GM19193 (cell line): ENCODE results near the gene DPYSL5.

ENCODE experiments used
- POLR2A ChIP-seq: IDR thresholded peaks from 4 replicates; pipeline ENCODE4 v1.6.1; 2011; ENCODE audit not compliant: insufficient read depth, insufficient read length; ENCODE audit errors: extremely low read depth

Gene DPYSL5

DNA sequence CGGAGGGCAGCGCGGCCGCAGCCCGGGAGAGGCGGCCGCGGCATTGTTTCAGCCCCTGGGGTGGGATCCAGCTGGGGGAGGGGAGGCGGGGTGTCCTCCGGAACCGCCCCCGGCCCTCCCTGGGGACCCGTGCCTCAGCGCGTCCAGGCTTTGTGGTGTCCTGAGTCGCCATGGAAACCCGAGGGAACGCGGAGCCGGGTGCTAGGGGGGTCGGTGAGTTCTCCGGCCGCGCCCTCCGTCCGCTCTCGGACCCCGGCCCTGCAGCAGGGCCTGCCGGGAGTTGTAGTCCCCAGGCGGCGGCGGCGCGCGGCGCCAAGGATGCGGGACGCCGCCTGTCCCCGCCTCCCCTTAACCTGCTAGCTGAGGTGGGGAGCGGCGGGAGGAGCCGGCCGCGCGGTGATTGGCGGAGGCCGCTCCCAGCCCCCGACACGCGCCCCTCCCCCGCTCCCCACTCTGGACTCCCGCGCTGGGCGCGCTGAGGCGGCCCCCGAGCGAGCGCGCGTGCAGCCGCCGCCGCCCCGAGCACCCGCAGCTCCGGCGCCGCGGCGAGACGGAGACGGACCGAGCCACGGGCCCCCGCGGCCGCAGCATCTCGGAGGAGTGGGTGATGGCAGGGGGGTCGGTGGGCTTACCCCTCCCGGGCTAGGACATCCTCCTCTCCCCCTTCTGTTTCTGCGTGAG is at the start of gene DPYSL5:
TSS of gene DPYSL5 (plus strand) at position 478 of the 681 bp plus-strand sequence. CDS start 50,368 bp downstream, outside the sequence.
- TF ChIP-seq POLR2A: no peak

GRCh38 chr2:26801328-26801727 is 46.6 kb upstream of the DPYSL5 start:
- no peak for TF ChIP-seq POLR2A

- TF ChIP-seq POLR2A: no peak
Observed at GRCh38 chr2:26801796-26802195, 46.1 kb upstream of the DPYSL5 start.

- no peak for TF ChIP-seq POLR2A
Observed at GRCh38 chr2:26805241-26805676, 42.7 kb upstream of the DPYSL5 start.

DNA sequence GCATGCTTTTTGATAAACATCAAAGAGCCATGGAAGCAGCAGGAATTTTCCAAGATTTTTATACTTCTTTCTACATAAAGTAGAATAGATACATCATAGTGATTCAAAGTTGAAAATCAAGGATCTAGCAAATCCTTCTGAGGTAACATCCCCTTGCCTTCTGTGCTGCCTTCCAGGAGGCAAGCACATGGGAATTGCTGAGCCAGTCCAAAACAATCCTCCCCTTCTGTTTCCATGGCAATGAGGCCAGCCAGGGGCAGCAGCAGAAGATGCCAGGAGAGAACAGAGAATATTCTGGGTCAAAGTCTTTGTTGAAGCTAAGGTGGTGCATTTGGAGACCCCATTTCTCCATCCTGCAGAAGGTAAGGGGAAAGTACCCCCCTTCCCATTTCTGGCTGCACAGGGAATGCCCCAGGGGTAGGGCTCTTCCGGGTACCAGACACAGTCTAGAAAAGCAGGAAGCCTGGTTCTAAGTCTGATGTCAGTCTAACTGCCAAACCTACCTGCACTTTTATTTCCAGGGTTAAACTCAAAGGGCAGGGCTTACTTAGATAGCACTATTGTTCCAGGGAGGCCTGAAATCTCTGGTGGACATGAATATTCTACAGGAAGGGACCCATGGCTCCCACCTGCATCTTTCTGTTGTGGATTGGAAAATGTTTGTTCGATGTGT is 40.0 kb upstream of the DPYSL5 start:
- TF ChIP-seq POLR2A: no peak

DNA sequence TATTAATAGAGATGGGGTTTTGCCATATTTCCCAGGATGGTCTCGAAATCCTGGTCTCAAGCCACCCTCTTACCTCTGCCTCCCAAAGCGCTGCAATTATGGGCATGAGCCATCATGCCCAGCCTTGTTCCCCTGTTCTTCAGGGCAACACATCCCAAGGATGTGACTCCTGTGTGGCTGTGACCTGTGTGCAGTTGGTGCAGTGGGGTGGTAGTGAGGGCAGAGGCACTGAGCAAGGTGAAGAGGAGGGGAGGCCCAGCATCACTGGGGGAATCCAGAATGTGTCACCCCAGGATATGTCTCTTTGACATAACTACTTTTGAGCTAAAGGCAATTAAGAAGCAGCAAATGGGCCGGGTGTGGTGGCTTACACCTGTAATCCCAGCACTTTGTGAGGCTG is 38.7 kb upstream of the DPYSL5 start:
- no peak for TF ChIP-seq POLR2A

DNA sequence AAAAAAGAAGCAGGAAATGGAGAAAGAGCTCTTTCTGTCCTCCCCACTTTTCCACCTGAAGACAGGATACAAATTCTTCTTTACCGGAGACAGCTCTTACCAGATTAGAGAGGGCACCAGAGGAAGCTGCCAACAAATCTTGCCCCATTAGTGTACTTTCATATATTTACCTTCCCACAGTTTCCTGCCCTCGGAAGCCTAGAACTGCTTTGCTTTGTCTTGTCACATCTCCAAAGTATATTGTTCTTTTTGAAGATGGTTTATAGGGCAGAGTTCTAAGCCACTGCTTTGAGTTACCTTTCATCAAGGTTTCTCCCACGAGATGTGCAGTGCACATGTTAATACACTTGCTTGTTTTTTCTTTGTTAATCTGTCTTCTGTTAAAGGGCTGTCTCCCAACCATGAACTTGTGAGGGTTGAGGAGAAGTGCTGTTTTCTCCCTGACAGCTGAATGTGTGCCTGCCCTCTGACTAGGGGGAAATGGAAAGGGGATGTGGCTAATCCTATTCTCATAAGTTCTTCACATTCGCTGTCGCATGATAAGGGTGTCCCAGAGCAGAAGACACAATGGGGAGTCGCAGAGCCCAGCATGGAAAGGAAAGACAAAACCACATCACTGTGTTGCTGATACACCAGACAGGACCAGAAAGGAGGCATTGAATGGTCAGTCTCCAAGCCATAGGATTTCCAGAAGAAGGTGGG is 37.9 kb upstream of the DPYSL5 start:
- no peak for TF ChIP-seq POLR2A

GRCh38 chr2:26811261-26811660 is 36.7 kb upstream of the DPYSL5 start:
- no peak for TF ChIP-seq POLR2A

DNA sequence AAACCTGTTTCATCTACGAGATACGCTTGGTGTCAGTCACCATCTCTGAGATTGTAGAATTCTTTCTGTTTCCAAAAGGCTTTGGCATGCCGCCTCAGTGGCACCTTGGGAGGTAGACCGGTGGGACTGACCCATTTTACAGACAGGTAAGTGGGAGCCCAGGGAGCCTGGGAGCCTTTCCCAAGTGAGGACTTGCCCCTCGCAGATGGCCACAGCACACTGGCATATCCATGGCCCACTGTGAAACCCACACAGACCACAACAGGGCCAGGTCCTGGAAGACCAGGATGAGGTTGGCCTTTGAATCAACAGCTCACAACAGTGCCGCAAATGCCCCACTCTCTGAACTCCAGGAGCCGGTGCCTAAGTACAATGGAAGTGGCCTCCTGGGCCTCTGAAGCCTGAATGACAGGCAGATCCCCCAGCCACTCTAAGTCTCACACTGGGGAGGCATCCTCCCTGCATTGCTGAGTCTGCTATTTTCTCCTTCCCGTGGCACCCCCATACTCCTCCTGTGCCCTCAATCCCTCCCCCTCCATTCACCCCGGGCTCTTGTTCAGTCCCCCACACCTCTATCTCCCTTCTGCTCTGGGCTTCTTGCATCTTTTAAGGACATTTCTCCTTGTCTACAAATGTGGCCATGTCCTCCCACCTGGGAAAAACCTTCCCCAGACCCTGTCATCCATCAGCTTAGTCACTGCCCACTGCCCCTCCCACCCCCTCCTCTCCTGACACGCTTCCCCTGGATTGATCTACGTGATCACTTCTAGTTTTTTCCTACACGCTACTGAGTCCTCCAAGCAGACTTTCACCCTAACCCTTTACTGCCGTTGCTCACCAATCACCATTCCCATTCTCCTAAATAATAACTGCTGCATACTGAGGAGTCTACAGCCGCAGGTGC is 35.9 kb upstream of the DPYSL5 start:
- TF ChIP-seq POLR2A: no peak

DNA sequence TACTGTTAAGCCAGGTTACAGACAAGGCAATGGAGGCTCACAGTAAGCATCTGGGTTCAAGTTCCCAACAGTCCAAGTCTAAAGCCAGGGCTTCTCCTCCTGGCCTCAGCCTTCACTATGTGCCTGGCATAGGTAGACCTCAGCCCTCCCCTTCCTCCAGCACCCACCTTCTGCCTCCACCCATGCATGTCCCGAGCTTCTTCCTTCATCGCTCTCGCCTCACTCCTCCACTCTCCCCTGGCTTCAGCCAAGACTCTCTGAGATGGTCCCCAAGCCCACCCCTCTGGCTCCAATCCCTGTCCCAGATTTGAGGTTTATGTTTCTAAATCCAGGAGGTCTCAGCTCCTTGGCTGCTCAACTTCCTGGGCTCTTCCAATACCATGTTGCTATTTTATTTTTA is 35.2 kb upstream of the DPYSL5 start:
- TF ChIP-seq POLR2A: no peak

- no peak for TF ChIP-seq POLR2A
Observed at GRCh38 chr2:26816893-26817292, 31.0 kb upstream of the DPYSL5 start.

DNA sequence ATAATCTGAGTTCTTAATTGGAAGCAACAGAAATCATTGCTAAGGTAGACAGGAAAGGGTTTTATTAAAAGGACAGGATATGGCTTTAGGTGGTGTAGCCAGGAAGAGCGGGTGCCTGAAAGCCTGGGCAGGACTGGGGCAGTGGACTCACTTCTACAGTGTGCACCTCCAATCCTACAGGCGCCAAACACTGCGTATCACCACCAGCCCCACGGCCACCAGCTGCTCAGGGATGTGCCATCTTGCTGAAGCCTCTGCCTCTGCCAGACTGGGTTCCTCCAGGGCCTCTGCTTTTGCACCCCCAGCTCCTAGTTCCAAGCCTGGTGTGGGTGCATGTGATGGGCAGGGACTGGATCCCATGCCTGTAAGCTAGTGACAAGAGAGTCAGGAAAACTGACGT is 29.7 kb upstream of the DPYSL5 start:
- no peak for TF ChIP-seq POLR2A

DNA sequence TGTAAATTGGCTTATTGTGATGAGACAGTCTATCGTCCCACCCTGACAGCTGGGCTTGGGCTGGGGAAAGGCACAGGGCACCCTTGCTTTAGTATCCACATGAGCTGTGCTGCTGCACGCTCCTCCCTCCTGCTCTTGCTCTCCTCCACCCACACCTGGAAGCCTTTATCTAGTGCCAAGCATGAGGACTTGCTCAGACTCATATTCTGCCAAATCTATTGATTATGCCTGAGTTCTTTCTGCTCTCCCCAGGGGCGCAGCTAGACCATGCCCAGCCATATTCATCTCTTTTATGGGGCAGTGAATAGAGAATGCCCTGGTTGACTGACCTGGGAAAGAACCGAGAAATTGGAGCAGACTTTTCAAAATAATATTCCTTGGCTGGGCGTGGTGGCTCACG is 29.0 kb upstream of the DPYSL5 start:
- no peak for TF ChIP-seq POLR2A

- no peak for TF ChIP-seq POLR2A
Observed at GRCh38 chr2:26820932-26821331, 27.0 kb upstream of the DPYSL5 start.

DNA sequence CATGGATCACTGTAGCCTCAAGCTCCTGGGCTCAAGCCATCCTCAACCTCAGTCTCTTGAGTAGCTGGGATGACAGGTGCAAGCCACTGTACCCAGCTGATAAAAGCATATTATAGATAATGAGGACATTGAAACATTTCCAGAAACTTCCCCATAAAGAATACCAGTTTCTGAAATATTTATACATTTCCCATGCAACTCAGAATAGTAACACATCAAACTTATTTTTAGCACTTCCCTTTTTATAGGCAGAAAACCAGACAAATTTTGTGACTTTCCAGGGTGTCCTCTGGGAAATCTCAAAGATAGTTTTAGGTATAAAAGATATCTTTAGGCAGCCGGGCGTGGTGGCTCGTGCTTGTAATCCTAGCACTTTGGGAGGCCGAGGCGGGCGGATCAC is 25.1 kb upstream of the DPYSL5 start:
- no peak for TF ChIP-seq POLR2A
